Endothelial cell of umbilical vein (primary cell): Measurements from ENCODE around the gene ZC3HAV1L.

ENCODE experiments used
- EZH2 ChIP-seq: IDR thresholded peaks from 2 replicates; pipeline ENCODE4 v1.6.1; 2012; ENCODE audit warnings: borderline replicate concordance, low read depth, mild to moderate bottlenecking, moderate library complexity, low read length, inconsistent platforms; ENCODE audit not compliant: severe bottlenecking
- FOS ChIP-seq: IDR thresholded peaks from 2 replicates; pipeline ENCODE4 v1.6.1; 2011; ENCODE audit warnings: mild to moderate bottlenecking, low read length, moderate library complexity, borderline replicate concordance; ENCODE audit not compliant: insufficient read depth
- GATA2 ChIP-seq: IDR thresholded peaks from 2 replicates; pipeline ENCODE4 v1.7.0; 2011; ENCODE audit warnings: low read depth, mild to moderate bottlenecking, moderate library complexity, mixed read lengths, low read length; ENCODE audit not compliant: insufficient read length, insufficient read depth
- POLR2A ChIP-seq: IDR thresholded peaks from 2 replicates; pipeline ENCODE4 v1.6.1; 2012; ENCODE audit warnings: low read depth, mild to moderate bottlenecking, control low read depth, low read length
- POLR2AphosphoS5 ChIP-seq: IDR thresholded peaks from 2 replicates; pipeline ENCODE4 v1.6.1; 2012; ENCODE audit warnings: low read depth, mild to moderate bottlenecking, control low read depth, low read length, moderate library complexity; ENCODE audit not compliant: insufficient read depth
- TF ChIP-seq, protein P1 (sequence below), 2 donors: IDR thresholded peaks; 1 replicate in 1 of 2; 2 replicates in 1 of 2; pipeline ENCODE4 v1.5.1; 2011; ENCODE audit warnings: low read length in 2 of 2, mild to moderate bottlenecking in 2 of 2, moderate library complexity in 2 of 2, control low read depth in 1 of 2, inconsistent platforms in 1 of 2, low read depth in 1 of 2; ENCODE audit not compliant: insufficient read depth in 1 of 2; ENCODE audit errors: extremely low read depth in 1 of 2
- TF ChIP-seq, protein P2 (sequence below): IDR thresholded peaks from 2 replicates; pipeline ENCODE4 v1.6.1; 2011; ENCODE audit not compliant: insufficient read depth, insufficient read length

GRCh38 chr7:138979988-138980562 is 55.8 kb downstream of the ZC3HAV1L start:
- TF ChIP-seq, protein P1, sequence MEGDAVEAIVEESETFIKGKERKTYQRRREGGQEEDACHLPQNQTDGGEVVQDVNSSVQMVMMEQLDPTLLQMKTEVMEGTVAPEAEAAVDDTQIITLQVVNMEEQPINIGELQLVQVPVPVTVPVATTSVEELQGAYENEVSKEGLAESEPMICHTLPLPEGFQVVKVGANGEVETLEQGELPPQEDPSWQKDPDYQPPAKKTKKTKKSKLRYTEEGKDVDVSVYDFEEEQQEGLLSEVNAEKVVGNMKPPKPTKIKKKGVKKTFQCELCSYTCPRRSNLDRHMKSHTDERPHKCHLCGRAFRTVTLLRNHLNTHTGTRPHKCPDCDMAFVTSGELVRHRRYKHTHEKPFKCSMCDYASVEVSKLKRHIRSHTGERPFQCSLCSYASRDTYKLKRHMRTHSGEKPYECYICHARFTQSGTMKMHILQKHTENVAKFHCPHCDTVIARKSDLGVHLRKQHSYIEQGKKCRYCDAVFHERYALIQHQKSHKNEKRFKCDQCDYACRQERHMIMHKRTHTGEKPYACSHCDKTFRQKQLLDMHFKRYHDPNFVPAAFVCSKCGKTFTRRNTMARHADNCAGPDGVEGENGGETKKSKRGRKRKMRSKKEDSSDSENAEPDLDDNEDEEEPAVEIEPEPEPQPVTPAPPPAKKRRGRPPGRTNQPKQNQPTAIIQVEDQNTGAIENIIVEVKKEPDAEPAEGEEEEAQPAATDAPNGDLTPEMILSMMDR (IDR thresholded peaks at IDR 0.05; ENCODE audit: extremely low read depth in 1 of 2, insufficient read depth in 1 of 2, low read depth in 1 of 2, low read length in 2 of 2), result no peak
- TF ChIP-seq POLR2A (no peak), EZH2 (no peak), FOS (no peak), GATA2 (no peak), POLR2AphosphoS5 (no peak)
- TF ChIP-seq, protein P2, sequence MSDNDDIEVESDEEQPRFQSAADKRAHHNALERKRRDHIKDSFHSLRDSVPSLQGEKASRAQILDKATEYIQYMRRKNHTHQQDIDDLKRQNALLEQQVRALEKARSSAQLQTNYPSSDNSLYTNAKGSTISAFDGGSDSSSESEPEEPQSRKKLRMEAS, result no peak
